ENCODE data around the gene C6orf47.
A peak's percentile ranks its signal among the peaks of the same experiment; 100 is the strongest.
"Not testable (repeated sequence)": the region's sequence is repeated elsewhere in the genome, so short reads cannot be mapped to it uniquely, and the experiment has no call there.

C6orf47 gene

GRCh38 chr6:31660381-31661261 lies at the start of gene C6orf47:
Gene C6orf47, minus strand, starts transcription at chr6:31660778. Its CDS starts 831 bp downstream, at chr6:31659947.
- peak; percentile 32 to 63 for DNase-seq (ENCODE audit: low read depth in 1 of 2, low spot score in 1 of 2)

GRCh38 chr6:31709157-31709556 lies 48.6 kb upstream of the C6orf47 start:
- not testable (repeated sequence) for DNase-seq (ENCODE audit: low read depth in 1 of 2, low spot score in 1 of 2)

- no peak for DNase-seq (ENCODE audit: low read depth in 1 of 2, low spot score in 1 of 2)
Observed at GRCh38 chr6:31708224-31708623, 47.6 kb upstream of the C6orf47 start.

- DNase-seq (ENCODE audit: low read depth in 1 of 2, low spot score in 1 of 2), result no peak
Observed at GRCh38 chr6:31707701-31708100, 47.1 kb upstream of the C6orf47 start.

GRCh38 chr6:31706599-31706998 lies 46.0 kb upstream of the C6orf47 start, which contains the start of gene LY6G6F:
Gene LY6G6F, plus strand, starts transcription at chr6:31706866. Its CDS starts 41 bp downstream, at chr6:31706907.
- no peak for DNase-seq (ENCODE audit: low read depth in 1 of 2, low spot score in 1 of 2)

GRCh38 chr6:31705931-31706330 lies 45.4 kb upstream of the C6orf47 start:
- no peak for DNase-seq (ENCODE audit: low read depth in 1 of 2, low spot score in 1 of 2)

GRCh38 chr6:31702819-31703716 lies 42.5 kb upstream of the C6orf47 start, which contains the start of gene ABHD16A:
Gene ABHD16A, minus strand, starts transcription at chr6:31703324. Its CDS starts 43 bp downstream, at chr6:31703281.
- peak; percentile 91 to 95 for DNase-seq (ENCODE audit: low read depth in 1 of 2, low spot score in 1 of 2)

- no peak for DNase-seq (ENCODE audit: low read depth in 1 of 2, low spot score in 1 of 2)
Observed at GRCh38 chr6:31702405-31702818, 41.8 kb upstream of the C6orf47 start.

- DNase-seq (ENCODE audit: low read depth in 1 of 2, low spot score in 1 of 2), result no peak
Observed at GRCh38 chr6:31701666-31702404, 41.3 kb upstream of the C6orf47 start.

- no peak for DNase-seq (ENCODE audit: low read depth in 1 of 2, low spot score in 1 of 2)
Observed at GRCh38 chr6:31700740-31701401, 40.3 kb upstream of the C6orf47 start.

- DNase-seq (ENCODE audit: low read depth in 1 of 2, low spot score in 1 of 2), result no peak
Observed at GRCh38 chr6:31697555-31697954, 37.0 kb upstream of the C6orf47 start.

GRCh38 chr6:31693535-31693934 lies 33.0 kb upstream of the C6orf47 start:
- no peak for DNase-seq (ENCODE audit: low read depth in 1 of 2, low spot score in 1 of 2)

- DNase-seq (ENCODE audit: low read depth in 1 of 2, low spot score in 1 of 2), result no peak
Observed at GRCh38 chr6:31692886-31693285, 32.3 kb upstream of the C6orf47 start.

GRCh38 chr6:31692353-31692752 lies 31.8 kb upstream of the C6orf47 start:
- DNase-seq (ENCODE audit: low read depth in 1 of 2, low spot score in 1 of 2), result no peak

- no peak for DNase-seq (ENCODE audit: low read depth in 1 of 2, low spot score in 1 of 2)
Observed at GRCh38 chr6:31691564-31692108, 31.1 kb upstream of the C6orf47 start.

- DNase-seq (ENCODE audit: low read depth in 1 of 2, low spot score in 1 of 2), result no peak
Observed at GRCh38 chr6:31691078-31691463, 30.5 kb upstream of the C6orf47 start.

- no peak for DNase-seq (ENCODE audit: low read depth in 1 of 2, low spot score in 1 of 2)
Observed at GRCh38 chr6:31690231-31691077, 29.9 kb upstream of the C6orf47 start.

GRCh38 chr6:31689249-31690110 lies 28.9 kb upstream of the C6orf47 start:
- DNase-seq (ENCODE audit: low read depth in 1 of 2, low spot score in 1 of 2), result no peak
